ENCODE results near the gene EEA1.

Gene EEA1

DNA sequence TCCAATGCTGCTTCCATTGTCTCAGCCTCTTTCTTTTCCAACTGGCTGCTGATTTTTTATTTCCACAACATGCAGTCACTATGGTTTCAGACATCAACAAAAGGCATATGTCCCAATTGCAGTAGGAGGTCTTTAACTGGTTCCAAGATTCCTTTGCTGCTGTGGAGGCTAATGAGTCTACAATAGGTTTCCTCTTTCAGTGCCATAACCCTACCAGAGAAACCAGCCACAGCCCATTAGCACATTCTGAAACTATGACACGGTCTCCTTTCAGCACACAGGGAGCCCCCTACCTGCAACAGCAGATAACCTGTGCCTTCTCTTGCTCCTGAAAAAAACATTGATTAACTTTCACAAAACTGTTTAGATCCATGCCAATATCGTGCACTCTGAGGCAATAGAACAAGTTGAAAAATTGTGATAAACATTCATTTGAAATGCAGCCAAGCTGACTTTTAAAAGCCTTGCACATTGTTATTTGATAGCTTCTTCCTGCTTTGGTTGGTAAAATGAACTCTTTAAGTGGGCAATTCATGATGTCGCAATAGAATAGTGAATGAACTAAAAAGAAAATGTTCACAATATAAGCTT, 193.9 kb downstream of the EEA1 start (continued):
- TF ChIP-seq WT1 (tag by site-specific recombination; IDR thresholded peaks at IDR 0.05) (no peak), ZNF214 (tag by site-specific recombination; IDR thresholded peaks at IDR 0.05; ENCODE audit: borderline replicate concordance) (no peak), ZNF76 (tag by site-specific recombination; IDR thresholded peaks at IDR 0.05; ENCODE audit: borderline replicate concordance, low read depth) (no peak), ZNF521 (tag by site-specific recombination; IDR thresholded peaks at IDR 0.05) (no peak), ZNF707 (tag by site-specific recombination; IDR thresholded peaks at IDR 0.05) (no peak), ZNF433 (tag by site-specific recombination; IDR thresholded peaks at IDR 0.05; ENCODE audit: low read depth) (no peak), GLI4 (tag by site-specific recombination; IDR thresholded peaks at IDR 0.05) (no peak), ZNF843 (tag by site-specific recombination; IDR thresholded peaks at IDR 0.05) (0 out of 2 replicates have a peak, but pooled peaks have one; percentile 45), ZNF664 (tag by site-specific recombination; IDR thresholded peaks at IDR 0.05) (no peak), ZNF658 (tag by site-specific recombination; IDR thresholded peaks at IDR 0.05) (no peak), ZNF548 (tag by site-specific recombination; IDR thresholded peaks at IDR 0.05) (no peak), ZNF549 (tag by site-specific recombination; IDR thresholded peaks at IDR 0.05) (no peak; the same call in 1 of the 2 replicates), FEZF1 (tag by site-specific recombination; IDR thresholded peaks at IDR 0.05) (peak; percentile 69), ZNF624 (tag by site-specific recombination; IDR thresholded peaks at IDR 0.05) (no peak), ZSCAN16 (tag by site-specific recombination; IDR thresholded peaks at IDR 0.05) (no peak), ZBTB1 (tag by site-specific recombination; IDR thresholded peaks at IDR 0.05) (no peak), TRIM28 (IDR thresholded peaks at IDR 0.05; ENCODE audit: borderline replicate concordance, low read length) (peak; percentile 52; the same call in 1 of the 2 replicates), ZNF571 (tag by site-specific recombination; IDR thresholded peaks at IDR 0.05) (no peak), ZNF416 (tag by site-specific recombination; IDR thresholded peaks at IDR 0.05) (no peak), ZNF174 (tag by site-specific recombination; IDR thresholded peaks at IDR 0.05) (no peak), ZNF23 (tag by site-specific recombination; IDR thresholded peaks at IDR 0.05; ENCODE audit: borderline replicate concordance) (no peak), ZNF221 (tag by site-specific recombination; IDR thresholded peaks at IDR 0.05; ENCODE audit: borderline replicate concordance) (no peak), ZIC2 (tag by site-specific recombination; IDR thresholded peaks at IDR 0.05) (no peak), ZFP37 (tag by site-specific recombination; IDR thresholded peaks at IDR 0.05) (no peak)
- TF ChIP-seq, protein P1, sequence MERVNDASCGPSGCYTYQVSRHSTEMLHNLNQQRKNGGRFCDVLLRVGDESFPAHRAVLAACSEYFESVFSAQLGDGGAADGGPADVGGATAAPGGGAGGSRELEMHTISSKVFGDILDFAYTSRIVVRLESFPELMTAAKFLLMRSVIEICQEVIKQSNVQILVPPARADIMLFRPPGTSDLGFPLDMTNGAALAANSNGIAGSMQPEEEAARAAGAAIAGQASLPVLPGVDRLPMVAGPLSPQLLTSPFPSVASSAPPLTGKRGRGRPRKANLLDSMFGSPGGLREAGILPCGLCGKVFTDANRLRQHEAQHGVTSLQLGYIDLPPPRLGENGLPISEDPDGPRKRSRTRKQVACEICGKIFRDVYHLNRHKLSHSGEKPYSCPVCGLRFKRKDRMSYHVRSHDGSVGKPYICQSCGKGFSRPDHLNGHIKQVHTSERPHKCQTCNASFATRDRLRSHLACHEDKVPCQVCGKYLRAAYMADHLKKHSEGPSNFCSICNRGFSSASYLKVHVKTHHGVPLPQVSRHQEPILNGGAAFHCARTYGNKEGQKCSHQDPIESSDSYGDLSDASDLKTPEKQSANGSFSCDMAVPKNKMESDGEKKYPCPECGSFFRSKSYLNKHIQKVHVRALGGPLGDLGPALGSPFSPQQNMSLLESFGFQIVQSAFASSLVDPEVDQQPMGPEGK (tag by site-specific recombination; IDR thresholded peaks at IDR 0.05), result no peak
- TF ChIP-seq, protein P2, sequence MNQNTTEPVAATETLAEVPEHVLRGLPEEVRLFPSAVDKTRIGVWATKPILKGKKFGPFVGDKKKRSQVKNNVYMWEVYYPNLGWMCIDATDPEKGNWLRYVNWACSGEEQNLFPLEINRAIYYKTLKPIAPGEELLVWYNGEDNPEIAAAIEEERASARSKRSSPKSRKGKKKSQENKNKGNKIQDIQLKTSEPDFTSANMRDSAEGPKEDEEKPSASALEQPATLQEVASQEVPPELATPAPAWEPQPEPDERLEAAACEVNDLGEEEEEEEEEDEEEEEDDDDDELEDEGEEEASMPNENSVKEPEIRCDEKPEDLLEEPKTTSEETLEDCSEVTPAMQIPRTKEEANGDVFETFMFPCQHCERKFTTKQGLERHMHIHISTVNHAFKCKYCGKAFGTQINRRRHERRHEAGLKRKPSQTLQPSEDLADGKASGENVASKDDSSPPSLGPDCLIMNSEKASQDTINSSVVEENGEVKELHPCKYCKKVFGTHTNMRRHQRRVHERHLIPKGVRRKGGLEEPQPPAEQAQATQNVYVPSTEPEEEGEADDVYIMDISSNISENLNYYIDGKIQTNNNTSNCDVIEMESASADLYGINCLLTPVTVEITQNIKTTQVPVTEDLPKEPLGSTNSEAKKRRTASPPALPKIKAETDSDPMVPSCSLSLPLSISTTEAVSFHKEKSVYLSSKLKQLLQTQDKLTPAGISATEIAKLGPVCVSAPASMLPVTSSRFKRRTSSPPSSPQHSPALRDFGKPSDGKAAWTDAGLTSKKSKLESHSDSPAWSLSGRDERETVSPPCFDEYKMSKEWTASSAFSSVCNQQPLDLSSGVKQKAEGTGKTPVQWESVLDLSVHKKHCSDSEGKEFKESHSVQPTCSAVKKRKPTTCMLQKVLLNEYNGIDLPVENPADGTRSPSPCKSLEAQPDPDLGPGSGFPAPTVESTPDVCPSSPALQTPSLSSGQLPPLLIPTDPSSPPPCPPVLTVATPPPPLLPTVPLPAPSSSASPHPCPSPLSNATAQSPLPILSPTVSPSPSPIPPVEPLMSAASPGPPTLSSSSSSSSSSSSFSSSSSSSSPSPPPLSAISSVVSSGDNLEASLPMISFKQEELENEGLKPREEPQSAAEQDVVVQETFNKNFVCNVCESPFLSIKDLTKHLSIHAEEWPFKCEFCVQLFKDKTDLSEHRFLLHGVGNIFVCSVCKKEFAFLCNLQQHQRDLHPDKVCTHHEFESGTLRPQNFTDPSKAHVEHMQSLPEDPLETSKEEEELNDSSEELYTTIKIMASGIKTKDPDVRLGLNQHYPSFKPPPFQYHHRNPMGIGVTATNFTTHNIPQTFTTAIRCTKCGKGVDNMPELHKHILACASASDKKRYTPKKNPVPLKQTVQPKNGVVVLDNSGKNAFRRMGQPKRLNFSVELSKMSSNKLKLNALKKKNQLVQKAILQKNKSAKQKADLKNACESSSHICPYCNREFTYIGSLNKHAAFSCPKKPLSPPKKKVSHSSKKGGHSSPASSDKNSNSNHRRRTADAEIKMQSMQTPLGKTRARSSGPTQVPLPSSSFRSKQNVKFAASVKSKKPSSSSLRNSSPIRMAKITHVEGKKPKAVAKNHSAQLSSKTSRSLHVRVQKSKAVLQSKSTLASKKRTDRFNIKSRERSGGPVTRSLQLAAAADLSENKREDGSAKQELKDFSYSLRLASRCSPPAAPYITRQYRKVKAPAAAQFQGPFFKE (tag by site-specific recombination; IDR thresholded peaks at IDR 0.05; ENCODE audit: borderline replicate concordance), result no peak
- TF ChIP-seq, protein P3, sequence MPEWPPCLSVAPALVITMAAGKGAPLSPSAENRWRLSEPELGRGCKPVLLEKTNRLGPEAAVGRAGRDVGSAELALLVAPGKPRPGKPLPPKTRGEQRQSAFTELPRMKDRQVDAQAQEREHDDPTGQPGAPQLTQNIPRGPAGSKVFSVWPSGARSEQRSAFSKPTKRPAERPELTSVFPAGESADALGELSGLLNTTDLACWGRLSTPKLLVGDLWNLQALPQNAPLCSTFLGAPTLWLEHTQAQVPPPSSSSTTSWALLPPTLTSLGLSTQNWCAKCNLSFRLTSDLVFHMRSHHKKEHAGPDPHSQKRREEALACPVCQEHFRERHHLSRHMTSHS (tag by site-specific recombination; IDR thresholded peaks at IDR 0.05), result no peak
- TF ChIP-seq, protein P4, sequence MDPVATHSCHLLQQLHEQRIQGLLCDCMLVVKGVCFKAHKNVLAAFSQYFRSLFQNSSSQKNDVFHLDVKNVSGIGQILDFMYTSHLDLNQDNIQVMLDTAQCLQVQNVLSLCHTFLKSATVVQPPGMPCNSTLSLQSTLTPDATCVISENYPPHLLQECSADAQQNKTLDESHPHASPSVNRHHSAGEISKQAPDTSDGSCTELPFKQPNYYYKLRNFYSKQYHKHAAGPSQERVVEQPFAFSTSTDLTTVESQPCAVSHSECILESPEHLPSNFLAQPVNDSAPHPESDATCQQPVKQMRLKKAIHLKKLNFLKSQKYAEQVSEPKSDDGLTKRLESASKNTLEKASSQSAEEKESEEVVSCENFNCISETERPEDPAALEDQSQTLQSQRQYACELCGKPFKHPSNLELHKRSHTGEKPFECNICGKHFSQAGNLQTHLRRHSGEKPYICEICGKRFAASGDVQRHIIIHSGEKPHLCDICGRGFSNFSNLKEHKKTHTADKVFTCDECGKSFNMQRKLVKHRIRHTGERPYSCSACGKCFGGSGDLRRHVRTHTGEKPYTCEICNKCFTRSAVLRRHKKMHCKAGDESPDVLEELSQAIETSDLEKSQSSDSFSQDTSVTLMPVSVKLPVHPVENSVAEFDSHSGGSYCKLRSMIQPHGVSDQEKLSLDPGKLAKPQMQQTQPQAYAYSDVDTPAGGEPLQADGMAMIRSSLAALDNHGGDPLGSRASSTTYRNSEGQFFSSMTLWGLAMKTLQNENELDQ (tag by site-specific recombination; IDR thresholded peaks at IDR 0.05; ENCODE audit: low read depth), result no peak

Data from HEK293 (cell line).